MM.1S (cell line): Measurements from ENCODE around the gene CDK11A.
"Not testable (repeated sequence)": the region's sequence is repeated elsewhere in the genome, so short reads cannot be mapped to it uniquely, and the experiment has no call there.

Source experiments
- DNase-seq: peaks from one replicate; pipeline ENCODE4 v3.0.0-alpha.2; 2015
- H2AFZ ChIP-seq: fragments of 300-600 bp; sonication (generic); 2 replicates; pipeline ENCODE4 v1.6.0; 2016; ENCODE audit warnings: antibody characterized with exemption, low read length
- H3F3A ChIP-seq: fragments of 300-600 bp; sonication (generic); 2 replicates; pipeline ENCODE4 v1.6.1; 2016; ENCODE audit warnings: mild to moderate bottlenecking, antibody characterized with exemption, low read length, moderate library complexity, mixed read lengths; ENCODE audit not compliant: insufficient read depth
- H3K27ac ChIP-seq: fragments of 300-600 bp; sonication (generic); 2 replicates; pipeline ENCODE4 v1.5.1; 2016; ENCODE audit warnings: mild to moderate bottlenecking, low read length
- H3K27me3 ChIP-seq: fragments of 300-600 bp; sonication (generic); replicated peaks from 2 replicates; pipeline ENCODE4 v1.6.0; 2016; ENCODE audit warnings: low read length; ENCODE audit not compliant: insufficient read depth
- H3K36me3 ChIP-seq: fragments of 300-600 bp; sonication (generic); replicated peaks from 2 replicates; pipeline ENCODE4 v1.6.1; 2016; ENCODE audit warnings: mild to moderate bottlenecking, low read length, mixed read lengths; ENCODE audit not compliant: insufficient read depth
- H3K4me1 ChIP-seq: fragments of 300-600 bp; sonication (generic); 2 replicates; pipeline ENCODE4 v1.6.1; 2016; ENCODE audit warnings: low read length, mixed read lengths
- H3K4me2 ChIP-seq: fragments of 300-600 bp; sonication (generic); 2 replicates; pipeline ENCODE4 v1.6.0; 2016; ENCODE audit warnings: low read depth, low read length
- H3K4me3 ChIP-seq: fragments of 300-600 bp; sonication (generic); 2 replicates; pipeline ENCODE4 v1.5.1; 2016; ENCODE audit warnings: low read length, mixed read lengths
- H3K79me2 ChIP-seq: fragments of 300-600 bp; sonication (generic); 2 replicates; pipeline ENCODE4 v1.6.1; 2016; ENCODE audit warnings: mixed run types, low read length, mixed read lengths
- H3K9ac ChIP-seq: fragments of 300-600 bp; sonication (generic); 2 replicates; pipeline ENCODE4 v1.6.1; 2016; ENCODE audit warnings: low read length, mixed read lengths
- H3K9me2 ChIP-seq: fragments of 300-600 bp; sonication (generic); replicated peaks from 2 replicates; pipeline ENCODE4 v1.6.1; 2016; ENCODE audit warnings: mild to moderate bottlenecking, low read length, mixed read lengths; ENCODE audit not compliant: insufficient read depth
- H3K9me3 ChIP-seq: fragments of 300-600 bp; sonication (generic); replicated peaks from 2 replicates; pipeline ENCODE4 v1.6.1; 2016; ENCODE audit warnings: mild to moderate bottlenecking, low read length, mixed read lengths; ENCODE audit not compliant: insufficient read depth
- H4K20me1 ChIP-seq: fragments of 300-600 bp; sonication (generic); 2 replicates; pipeline ENCODE4 v1.6.1; 2016; ENCODE audit warnings: mild to moderate bottlenecking, low read length, moderate library complexity, mixed read lengths; ENCODE audit not compliant: insufficient read depth
- EZH2 ChIP-seq: fragments of 300-600 bp; sonication (generic); optimal IDR thresholded peaks from 2 replicates; pipeline ENCODE3; 2017; ENCODE audit warnings: low read depth, mild to moderate bottlenecking, antibody characterized with exemption, low read length, mixed read lengths
- EZH2phosphoT487 ChIP-seq: fragments of 300-600 bp; sonication (generic); IDR thresholded peaks from 2 replicates; pipeline ENCODE4 v1.6.1; 2018; ENCODE audit warnings: antibody characterized with exemption, low read length
- TF ChIP-seq, protein P1 (sequence below): fragments of 300-600 bp; sonication (generic); IDR thresholded peaks from 2 replicates; pipeline ENCODE4 v1.5.1; 2016; ENCODE audit warnings: antibody characterized with exemption, low read length, mixed read lengths

The CDK11A gene

DNA sequence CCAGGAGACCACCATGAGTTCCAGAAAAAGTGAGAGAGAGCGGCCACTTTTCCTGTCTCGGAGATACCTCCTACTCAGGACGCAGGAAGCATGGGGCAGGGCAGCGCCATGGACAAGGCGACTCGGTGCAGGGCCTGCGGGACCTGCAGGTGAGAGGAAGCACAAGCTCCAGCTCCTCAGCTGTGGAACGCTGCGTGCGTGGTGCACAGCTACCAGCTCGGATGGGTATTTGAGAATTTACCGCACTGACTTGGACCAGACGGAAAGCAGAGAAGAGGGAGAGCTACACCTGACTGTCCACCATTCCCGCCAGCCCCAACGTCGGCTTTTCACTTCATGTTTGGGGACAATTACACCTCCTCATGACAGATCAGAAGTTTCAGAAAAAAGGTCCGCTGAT, 8.2 kb upstream of the CDK11A start:
- Histone ChIP-seq H3K9me3 (no peaks in the 10 kb centered on the region), H3K4me2 (no peak overlapping the region), H3F3A (no peaks in the 10 kb centered on the region; the same call in 1 of the 2 replicates), H3K79me2 (peaks cover 3% of the 10 kb centered on the region; the same call in 1 of the 2 replicates), H3K4me3 (no peak overlapping the region), H3K4me1 (no peaks in the 10 kb centered on the region), H3K9ac (no peak overlapping the region), H3K27me3 (no peaks in the 10 kb centered on the region), H3K36me3 (no peaks in the 10 kb centered on the region), H3K9me2 (no peaks in the 10 kb centered on the region), H3K27ac (no peak overlapping the region), H2AFZ (no peak overlapping the region), H4K20me1 (no peaks in the 10 kb centered on the region)
- TF ChIP-seq EZH2 (no peak), EZH2phosphoT487 (no peak)
- TF ChIP-seq, protein P1, sequence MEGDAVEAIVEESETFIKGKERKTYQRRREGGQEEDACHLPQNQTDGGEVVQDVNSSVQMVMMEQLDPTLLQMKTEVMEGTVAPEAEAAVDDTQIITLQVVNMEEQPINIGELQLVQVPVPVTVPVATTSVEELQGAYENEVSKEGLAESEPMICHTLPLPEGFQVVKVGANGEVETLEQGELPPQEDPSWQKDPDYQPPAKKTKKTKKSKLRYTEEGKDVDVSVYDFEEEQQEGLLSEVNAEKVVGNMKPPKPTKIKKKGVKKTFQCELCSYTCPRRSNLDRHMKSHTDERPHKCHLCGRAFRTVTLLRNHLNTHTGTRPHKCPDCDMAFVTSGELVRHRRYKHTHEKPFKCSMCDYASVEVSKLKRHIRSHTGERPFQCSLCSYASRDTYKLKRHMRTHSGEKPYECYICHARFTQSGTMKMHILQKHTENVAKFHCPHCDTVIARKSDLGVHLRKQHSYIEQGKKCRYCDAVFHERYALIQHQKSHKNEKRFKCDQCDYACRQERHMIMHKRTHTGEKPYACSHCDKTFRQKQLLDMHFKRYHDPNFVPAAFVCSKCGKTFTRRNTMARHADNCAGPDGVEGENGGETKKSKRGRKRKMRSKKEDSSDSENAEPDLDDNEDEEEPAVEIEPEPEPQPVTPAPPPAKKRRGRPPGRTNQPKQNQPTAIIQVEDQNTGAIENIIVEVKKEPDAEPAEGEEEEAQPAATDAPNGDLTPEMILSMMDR: no peak
- no peak for DNase-seq

DNA sequence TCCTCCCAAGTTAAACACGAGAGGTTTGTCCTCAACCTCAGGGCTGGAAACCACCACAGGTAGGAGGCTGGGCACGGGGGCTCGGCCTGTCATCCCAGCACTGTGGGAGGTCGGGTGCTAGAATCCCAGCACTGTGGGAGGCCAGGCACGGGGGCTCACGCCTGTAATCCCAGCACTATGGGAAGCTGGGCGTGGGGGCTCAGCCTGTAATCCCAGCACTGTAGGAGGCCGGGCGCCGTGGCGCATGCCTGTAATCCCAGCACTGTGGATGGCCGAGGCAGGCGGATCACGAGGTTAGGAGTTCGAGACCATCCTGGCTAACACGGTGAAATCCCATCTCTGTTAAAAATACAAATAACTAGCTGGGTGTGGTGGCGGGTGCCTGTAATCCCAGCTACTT, 6.7 kb upstream of the CDK11A start:
- Histone ChIP-seq H3K4me3 (no peak overlapping the region), H3K4me2 (no peak overlapping the region), H3K79me2 (peaks cover 3% of the 10 kb centered on the region; the same call in 1 of the 2 replicates), H3K9ac (no peak overlapping the region), H3F3A (no peaks in the 10 kb centered on the region; the same call in 1 of the 2 replicates), H3K9me3 (no peaks in the 10 kb centered on the region), H2AFZ (no peak overlapping the region), H3K27ac (no peak overlapping the region), H3K9me2 (no peaks in the 10 kb centered on the region), H4K20me1 (no peaks in the 10 kb centered on the region), H3K36me3 (no peaks in the 10 kb centered on the region), H3K27me3 (no peaks in the 10 kb centered on the region), H3K4me1 (no peaks in the 10 kb centered on the region)
- TF ChIP-seq, protein P1: no peak
- TF ChIP-seq EZH2phosphoT487 (no peak), EZH2 (no peak)
- DNase-seq: no peak

DNA sequence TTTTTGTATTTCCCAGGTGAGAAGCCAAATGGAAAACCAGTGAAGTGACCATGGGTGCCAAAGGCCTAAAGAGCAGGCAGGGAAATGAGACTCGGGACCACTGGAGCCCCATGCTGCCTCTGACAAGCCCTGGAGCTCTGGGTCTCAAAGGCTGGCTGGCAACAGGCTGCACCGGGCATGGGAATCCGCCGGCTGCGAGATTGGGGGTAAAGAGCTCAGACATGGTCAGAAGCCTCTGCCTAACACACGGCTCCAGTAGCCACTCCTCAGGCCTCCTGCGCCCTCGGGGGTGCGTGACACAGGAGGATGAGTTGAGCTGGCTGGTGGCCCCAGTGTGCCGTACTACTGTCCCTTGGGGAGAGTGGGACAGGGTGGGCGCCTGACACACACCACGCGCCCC, 6.1 kb upstream of the CDK11A start:
- not testable (repeated sequence) for H3K9me3 ChIP-seq, H3F3A ChIP-seq, H3K9ac ChIP-seq, H2AFZ ChIP-seq, H3K4me3 ChIP-seq, H3K27ac ChIP-seq, H3K36me3 ChIP-seq, H3K4me1 ChIP-seq, DNase-seq, H3K27me3 ChIP-seq, H4K20me1 ChIP-seq, H3K4me2 ChIP-seq, H3K9me2 ChIP-seq, H3K79me2 ChIP-seq

DNA sequence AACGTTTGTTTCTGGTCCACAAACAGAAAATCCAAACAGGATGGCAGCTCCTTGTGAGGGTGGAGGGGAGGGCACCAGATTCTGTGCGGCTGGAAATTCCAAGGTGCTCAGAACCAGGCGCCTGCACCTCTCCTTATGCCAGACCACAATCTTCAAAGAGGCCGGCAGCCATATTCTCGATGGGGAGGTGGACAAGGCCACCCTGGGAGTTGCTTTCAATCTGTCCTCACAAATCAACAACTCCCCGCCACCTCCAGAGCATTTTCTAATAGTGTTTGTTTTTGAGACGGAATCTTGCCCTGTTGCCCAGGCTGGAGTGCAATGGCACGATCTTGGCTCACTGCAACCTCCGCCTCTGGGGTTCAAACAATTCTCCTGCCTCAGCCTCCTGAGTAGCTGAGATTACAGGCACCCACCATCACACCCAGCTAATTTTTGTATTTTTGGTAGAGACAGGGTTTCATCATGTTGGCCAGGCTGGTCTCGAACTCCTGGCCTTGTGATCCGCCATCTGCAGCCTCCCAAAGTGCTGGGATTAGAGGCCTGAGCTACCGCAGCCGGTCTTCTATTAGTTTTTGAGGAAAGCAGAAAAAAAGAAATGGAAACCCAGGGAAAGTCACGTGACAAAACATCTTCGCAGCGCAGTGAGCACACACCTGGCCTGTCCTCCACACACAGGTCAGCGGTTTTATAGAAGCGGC, 5.1 kb upstream of the CDK11A start:
- H3K9me3 ChIP-seq, H3K9me2 ChIP-seq, DNase-seq, H3K27me3 ChIP-seq, H3K4me2 ChIP-seq, H2AFZ ChIP-seq, H3K4me1 ChIP-seq, H3K4me3 ChIP-seq, H3K36me3 ChIP-seq, H3K79me2 ChIP-seq, H3K9ac ChIP-seq, H4K20me1 ChIP-seq, H3K27ac ChIP-seq, H3F3A ChIP-seq: not testable (repeated sequence)

DNA sequence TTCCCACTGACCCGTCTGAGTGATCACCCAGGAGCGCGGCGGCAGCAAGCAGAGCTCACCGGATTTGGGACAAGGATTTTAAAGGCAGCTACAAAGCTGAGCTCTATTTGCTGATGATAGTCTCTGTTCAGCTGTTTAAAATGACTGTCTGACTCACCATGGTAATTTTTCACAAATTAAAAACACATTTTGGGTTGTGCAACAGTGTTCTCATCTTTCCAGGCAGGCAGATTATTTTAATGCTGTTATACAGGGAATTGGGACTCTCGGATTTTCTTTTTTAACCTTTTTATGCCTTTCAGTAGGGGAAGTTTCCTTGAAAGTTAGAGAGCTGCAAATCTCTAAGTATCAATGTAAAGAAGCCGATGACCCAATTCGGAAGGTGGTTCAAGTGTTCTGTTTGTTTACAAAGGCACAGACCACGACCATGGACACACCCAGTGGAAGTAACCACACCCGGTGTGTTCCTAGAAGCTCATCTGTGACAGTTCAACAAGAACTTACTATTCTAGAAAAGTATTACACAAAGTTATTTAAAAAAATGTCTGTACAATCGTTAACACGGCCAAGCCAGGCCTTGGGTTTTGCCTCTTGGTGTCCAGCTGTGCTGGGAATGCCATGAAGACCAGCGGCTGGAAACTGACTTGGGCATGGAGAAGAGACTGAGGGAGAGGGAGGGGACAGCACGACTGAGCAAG, 4.3 kb upstream of the CDK11A start:
- not testable (repeated sequence) for H3F3A ChIP-seq, H3K9me2 ChIP-seq, H3K9ac ChIP-seq, DNase-seq, H3K27ac ChIP-seq, H3K4me1 ChIP-seq, H3K9me3 ChIP-seq, H3K4me2 ChIP-seq, H2AFZ ChIP-seq, H3K79me2 ChIP-seq, H3K27me3 ChIP-seq, H3K4me3 ChIP-seq, H3K36me3 ChIP-seq, H4K20me1 ChIP-seq

DNA sequence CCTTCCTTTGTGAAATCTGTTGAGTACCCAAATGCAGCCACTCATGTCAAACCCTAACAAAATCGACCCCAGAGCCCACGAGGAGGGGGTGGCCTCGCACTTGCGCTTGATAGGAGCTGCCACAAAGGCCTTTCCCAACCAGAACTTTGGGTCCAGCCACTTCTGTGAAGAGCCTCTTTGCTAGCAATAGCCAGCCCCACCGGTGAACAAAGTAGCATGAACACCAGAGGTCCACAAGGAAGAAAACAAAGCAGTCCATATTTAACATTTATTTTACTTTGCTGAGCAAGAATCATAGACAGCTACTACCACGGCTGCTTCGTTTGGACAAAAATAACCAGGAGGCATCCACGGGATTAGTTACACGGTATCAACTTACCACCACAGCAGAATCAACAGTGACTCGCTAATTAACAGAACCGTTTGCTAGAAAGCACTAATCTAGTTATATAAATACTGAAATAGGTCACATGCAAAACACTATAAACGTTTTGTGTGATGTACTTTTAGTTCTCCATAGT, 3.0 kb upstream of the CDK11A start:
- DNase-seq, H3K4me2 ChIP-seq: not testable (repeated sequence)

More for the DNA sequence above, 3.0 kb upstream of the CDK11A start:
- not testable (repeated sequence) for H3K27me3 ChIP-seq, H4K20me1 ChIP-seq, H3F3A ChIP-seq, H3K4me1 ChIP-seq, H3K79me2 ChIP-seq, H3K27ac ChIP-seq, H3K36me3 ChIP-seq, H2AFZ ChIP-seq, H3K9me3 ChIP-seq, H3K9me2 ChIP-seq, H3K9ac ChIP-seq, H3K4me3 ChIP-seq
